ENCODE results near the gene DEK.

GRCh38 chr6:18259675-18260447 lies 4.5 kb downstream of the DEK start:
- TF ChIP-seq CREB1 (CRISPR knock-in tag; IDR thresholded peaks at IDR 0.05) (no peak), CTCF (IDR thresholded peaks at IDR 0.05) (no peak), GRHL2 (CRISPR knock-in tag; IDR thresholded peaks at IDR 0.05; ENCODE audit: insufficient replicate concordance, severe bottlenecking) (no peak), SP1 (CRISPR knock-in tag; conservative IDR thresholded peaks at IDR 0.05) (no peak)
- TF ChIP-seq, protein P1, sequence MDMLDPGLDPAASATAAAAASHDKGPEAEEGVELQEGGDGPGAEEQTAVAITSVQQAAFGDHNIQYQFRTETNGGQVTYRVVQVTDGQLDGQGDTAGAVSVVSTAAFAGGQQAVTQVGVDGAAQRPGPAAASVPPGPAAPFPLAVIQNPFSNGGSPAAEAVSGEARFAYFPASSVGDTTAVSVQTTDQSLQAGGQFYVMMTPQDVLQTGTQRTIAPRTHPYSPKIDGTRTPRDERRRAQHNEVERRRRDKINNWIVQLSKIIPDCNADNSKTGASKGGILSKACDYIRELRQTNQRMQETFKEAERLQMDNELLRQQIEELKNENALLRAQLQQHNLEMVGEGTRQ (CRISPR knock-in tag; IDR thresholded peaks at IDR 0.05) = no peak
